H1 (cell line): Measurements from ENCODE around the gene BTG3.

ENCODE experiments used
- CEBPB ChIP-seq: IDR thresholded peaks from 2 replicates; pipeline ENCODE4 v1.6.1; 2012; ENCODE audit warnings: low read depth, low read length
- CTCF ChIP-seq, 3 experiments: IDR thresholded peaks; 1 replicate in 2 of 3; 2 replicates in 1 of 3; pipeline versions ENCODE4 v1.5.1 to v1.6.1; 2011; ENCODE audit warnings: low read length in 3 of 3, mild to moderate bottlenecking in 3 of 3, inconsistent platforms in 2 of 3, low read depth in 1 of 3, moderate library complexity in 1 of 3; ENCODE audit not compliant: insufficient read depth in 1 of 3; ENCODE audit errors: control extremely low read depth in 1 of 3
- JUND ChIP-seq: IDR thresholded peaks from 2 replicates; pipeline ENCODE4 v1.6.1; 2011; ENCODE audit warnings: mild to moderate bottlenecking, improper control_type of control experiment, low read length
- NANOG ChIP-seq: IDR thresholded peaks from 2 replicates; pipeline ENCODE4 v1.6.1; 2011; ENCODE audit warnings: low read length, low read depth, mild to moderate bottlenecking, inconsistent platforms; ENCODE audit not compliant: insufficient read depth, poor library complexity, severe bottlenecking
- POLR2A ChIP-seq, 2 experiments: IDR thresholded peaks; 1 replicate in 1 of 2; 2 replicates in 1 of 2; pipeline ENCODE4 v1.6.1; 2011; ENCODE audit warnings: low read depth in 2 of 2, low read length in 2 of 2, mild to moderate bottlenecking in 2 of 2; ENCODE audit errors: control extremely low read depth in 1 of 2
- RAD21 ChIP-seq, 2 experiments: IDR thresholded peaks in 1 of 2; conservative IDR thresholded peaks in 1 of 2; 2 replicates each; pipeline ENCODE4 v1.6.1; 2011; ENCODE audit warnings: low read depth in 2 of 2, low read length in 2 of 2, improper control_type of control experiment in 1 of 2, inconsistent platforms in 1 of 2, mild to moderate bottlenecking in 1 of 2, moderate library complexity in 1 of 2
- RBBP5 ChIP-seq: IDR thresholded peaks from 2 replicates; pipeline ENCODE4 v1.7.1; 2012; ENCODE audit warnings: low read depth, mild to moderate bottlenecking, inconsistent platforms, low read length, moderate library complexity, borderline replicate concordance
- RFX5 ChIP-seq: IDR thresholded peaks from 2 replicates; pipeline ENCODE4 v1.6.1; 2011; ENCODE audit warnings: low read depth, low read length, improper control_type of control experiment, borderline replicate concordance
- RXRA ChIP-seq: IDR thresholded peaks from 2 replicates; pipeline ENCODE4 v1.6.1; 2011; ENCODE audit warnings: low read depth, mild to moderate bottlenecking, low read length, moderate library complexity; ENCODE audit not compliant: insufficient read depth
- SP1 ChIP-seq: IDR thresholded peaks from 2 replicates; pipeline ENCODE4 v1.6.1; 2011; ENCODE audit warnings: low read depth, low read length
- TEAD4 ChIP-seq: IDR thresholded peaks from 2 replicates; pipeline ENCODE4 v1.6.1; 2012; ENCODE audit warnings: low read depth, low read length, inconsistent platforms, mixed read lengths

GRCh38 chr21:17590430-17590829 is 22.3 kb downstream of the BTG3 start:
- TF ChIP-seq RAD21 (IDR thresholded peaks at IDR 0.05 in 1 of 2, conservative IDR thresholded peaks at IDR 0.05 in 1 of 2; ENCODE audit: low read depth in 2 of 2, low read length in 2 of 2): no peak
- TF ChIP-seq TEAD4: no peak
- no peak for TF ChIP-seq JUND
- TF ChIP-seq CTCF (IDR thresholded peaks at IDR 0.05; ENCODE audit: control extremely low read depth in 1 of 3, insufficient read depth in 1 of 3, low read depth in 1 of 3, low read length in 3 of 3): no peak
- TF ChIP-seq CEBPB: no peak
- no peak for TF ChIP-seq RXRA
- TF ChIP-seq RBBP5: no peak
- no peak for TF ChIP-seq NANOG
- TF ChIP-seq POLR2A (IDR thresholded peaks at IDR 0.05; ENCODE audit: control extremely low read depth in 1 of 2, low read depth in 2 of 2, low read length in 2 of 2): no peak
- TF ChIP-seq RFX5: no peak
- TF ChIP-seq SP1: no peak
